A549 (cell line): ENCODE data around the gene ZNF862.
A peak's percentile ranks its signal among the peaks of the same experiment; 100 is the strongest.

Experiments used
- ATOH8 ChIP-seq: fragments of 250-450 bp; sonication (Bioruptor Pico); IDR thresholded peaks from 2 replicates; pipeline ENCODE4 v1.5.0; 2020; ENCODE audit warnings: low read depth, mild to moderate bottlenecking, moderate library complexity
- CTCF ChIP-seq: fragments of >200 bp; sonication (Bioruptor Twin); formaldehyde crosslinking; IDR thresholded peaks from 3 replicates; pipeline ENCODE4 v1.5.1; 2016
- EP300 ChIP-seq, 2 experiments: fragments of >200 bp; sonication (Bioruptor Twin); formaldehyde crosslinking; IDR thresholded peaks; 2 replicates in 1 of 2; 3 replicates in 1 of 2; pipeline ENCODE4 v1.6.1; 2016 to 2017
- POLR2A ChIP-seq: IDR thresholded peaks from 2 replicates; pipeline ENCODE4 v1.6.1; 2012; ENCODE audit warnings: mild to moderate bottlenecking, low read length
- RCOR1 ChIP-seq: fragments of 150-350 bp; IDR thresholded peaks from 2 replicates; pipeline ENCODE4 v1.6.1; 2014; ENCODE audit warnings: antibody characterized with exemption, low read length, low read depth

GRCh38 chr7:149790146-149790548 is 48.0 kb upstream of the ZNF862 start:
- TF ChIP-seq ATOH8 (CRISPR knock-in tag) (no peak), POLR2A (no peak), RCOR1 (no peak), CTCF (peak; percentile 45; the same call in 2 of the 3 replicates), EP300 (IDR thresholded peaks at IDR 0.05) (no peak)
